AG04449 (cell line): ENCODE data around the gene GNG12.

Experiments
- CTCF ChIA-PET: fragments of 350-600 bp; formaldehyde crosslinking; extraction: SDS; loops from one replicate; lab custom pipeline; 2021; ENCODE audit warnings: antibody characterized with exemption; lab: Yijun Ruan, JAX
- POLR2A ChIA-PET: fragments of 400-600, 350-600 bp; formaldehyde crosslinking; extraction: SDS; loops from one replicate; lab custom pipeline; 2020; ENCODE audit warnings: antibody characterized with exemption, inconsistent platforms; lab: Yijun Ruan, JAX
- DNase-seq: peaks from one replicate; pipeline ENCODE4 v3.0.0-alpha.2; 2010; ENCODE audit warnings: low read depth, low spot score
- H3K4me3 ChIP-seq: 2 replicates; pipeline ENCODE4 v1.5.1; 2011; ENCODE audit warnings: low read depth, mild to moderate bottlenecking, control low read depth, low read length
- TF ChIP-seq, protein P1 (sequence below): IDR thresholded peaks from one replicate; pipeline ENCODE4 v1.5.1; 2011; ENCODE audit warnings: mild to moderate bottlenecking, moderate library complexity, low read length, control low read depth, inconsistent platforms; ENCODE audit not compliant: insufficient read depth; ENCODE audit errors: missing control alignments

GNG12 gene

GRCh38 chr1:67811781-67812180 is 21.5 kb downstream of the GNG12 start:
- no peak overlapping the region for H3K4me3 ChIP-seq
- ChIA-PET POLR2A (no interaction called here), CTCF (interaction anchor here (0.8 to 1.6 kb wide), 6 partner anchors 9 to 52 kb away, joined by 3 to 8 read pairs (median 3); no protein-coding TSS in a partner anchor)
- DNase-seq = no peak
- TF ChIP-seq, protein P1, sequence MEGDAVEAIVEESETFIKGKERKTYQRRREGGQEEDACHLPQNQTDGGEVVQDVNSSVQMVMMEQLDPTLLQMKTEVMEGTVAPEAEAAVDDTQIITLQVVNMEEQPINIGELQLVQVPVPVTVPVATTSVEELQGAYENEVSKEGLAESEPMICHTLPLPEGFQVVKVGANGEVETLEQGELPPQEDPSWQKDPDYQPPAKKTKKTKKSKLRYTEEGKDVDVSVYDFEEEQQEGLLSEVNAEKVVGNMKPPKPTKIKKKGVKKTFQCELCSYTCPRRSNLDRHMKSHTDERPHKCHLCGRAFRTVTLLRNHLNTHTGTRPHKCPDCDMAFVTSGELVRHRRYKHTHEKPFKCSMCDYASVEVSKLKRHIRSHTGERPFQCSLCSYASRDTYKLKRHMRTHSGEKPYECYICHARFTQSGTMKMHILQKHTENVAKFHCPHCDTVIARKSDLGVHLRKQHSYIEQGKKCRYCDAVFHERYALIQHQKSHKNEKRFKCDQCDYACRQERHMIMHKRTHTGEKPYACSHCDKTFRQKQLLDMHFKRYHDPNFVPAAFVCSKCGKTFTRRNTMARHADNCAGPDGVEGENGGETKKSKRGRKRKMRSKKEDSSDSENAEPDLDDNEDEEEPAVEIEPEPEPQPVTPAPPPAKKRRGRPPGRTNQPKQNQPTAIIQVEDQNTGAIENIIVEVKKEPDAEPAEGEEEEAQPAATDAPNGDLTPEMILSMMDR = no peak

DNA sequence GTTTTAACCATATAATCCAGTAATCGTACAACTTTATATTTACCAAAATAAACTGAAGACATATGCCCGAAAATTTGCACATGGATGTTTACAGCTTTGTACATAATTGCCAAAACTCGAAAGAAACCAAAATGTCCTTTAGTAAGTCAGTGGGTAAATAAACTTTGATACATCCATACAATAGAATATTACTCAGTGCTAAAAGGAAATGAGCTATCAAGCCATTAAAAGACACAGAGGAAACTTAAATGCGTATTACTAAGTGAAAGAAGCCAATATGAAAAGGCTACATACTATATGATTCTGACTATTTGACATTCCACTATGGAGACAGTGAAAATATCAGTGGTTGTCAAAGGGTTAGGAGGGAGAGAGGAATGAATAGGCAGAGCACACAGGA is 23.4 kb downstream of the GNG12 start:
- POLR2A ChIA-PET = interaction anchor here (0.7 kb wide), 1 partner anchor 42 kb away, joined by 3 read pairs; no protein-coding TSS in a partner anchor

DNA sequence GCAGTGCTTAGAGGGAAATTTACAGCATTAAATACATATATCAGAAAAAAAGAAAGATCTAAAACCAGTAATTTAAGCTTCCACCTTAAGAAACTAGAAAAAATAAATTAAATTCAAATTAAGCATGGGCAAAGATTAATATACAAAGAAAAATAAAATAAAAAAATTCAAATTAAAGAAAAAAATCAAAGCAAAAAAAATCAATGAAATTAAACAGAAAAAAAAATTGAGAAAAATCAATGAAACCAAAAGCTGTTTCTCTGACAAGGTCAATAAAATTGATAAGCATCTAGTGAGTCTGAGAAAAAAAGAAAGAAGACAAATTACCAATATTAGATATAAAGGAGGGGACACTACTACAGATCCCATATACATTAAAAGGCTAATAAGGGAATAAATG is 26.0 kb downstream of the GNG12 start:
- CTCF ChIA-PET = interaction anchor here (0.6 to 1.6 kb wide), 3 partner anchors 16 to 25 kb away, joined by 4 to 6 read pairs (median 4); partner anchors contain the start of gene GNG12
- TF ChIP-seq, protein P1 = no peak
- H3K4me3 ChIP-seq = no peak overlapping the region
- DNase-seq = no peak
- POLR2A ChIA-PET = no interaction called here

More for the DNA sequence above, 23.4 kb downstream of the GNG12 start:
- no peak overlapping the region for H3K4me3 ChIP-seq
- CTCF ChIA-PET = interaction anchor here (1.0 kb wide), 1 partner anchor 49 kb away, joined by 3 read pairs; no protein-coding TSS in a partner anchor
- TF ChIP-seq, protein P1 = no peak
- DNase-seq = no peak

- POLR2A ChIA-PET = no interaction called here
- TF ChIP-seq, protein P1 = no peak
- DNase-seq = no peak
- CTCF ChIA-PET = interaction anchor here (1.0 to 1.4 kb wide), 5 partner anchors 9 to 45 kb away, joined by 3 to 4 read pairs (median 3); no protein-coding TSS in a partner anchor
- no peak overlapping the region for H3K4me3 ChIP-seq
Observed at GRCh38 chr1:67804710-67805109, 28.6 kb downstream of the GNG12 start.

- TF ChIP-seq, protein P1 = no peak
Observed at GRCh38 chr1:67803380-67804279, 29.6 kb downstream of the GNG12 start.

GRCh38 chr1:67802565-67802964 is 30.7 kb downstream of the GNG12 start:
- H3K4me3 ChIP-seq = no peak overlapping the region
- POLR2A ChIA-PET = no interaction called here
- CTCF ChIA-PET = interaction anchor here (0.7 to 1.2 kb wide), 3 partner anchors 10 to 48 kb away, joined by 3 read pairs; no protein-coding TSS in a partner anchor
- DNase-seq = no peak
- TF ChIP-seq, protein P1 = no peak

More at GRCh38 chr1:67803380-67804279, 29.6 kb downstream of the GNG12 start:
- CTCF ChIA-PET = interaction anchor here (0.7 to 1.4 kb wide), 5 partner anchors 8 to 47 kb away, joined by 3 to 4 read pairs (median 3); no protein-coding TSS in a partner anchor
- H3K4me3 ChIP-seq = no peak overlapping the region
- DNase-seq = no peak
- POLR2A ChIA-PET = no interaction called here
